Gastroesophageal sphincter (tissue), 3 donors: Measurements from ENCODE around the gene STPG4.

Source experiments
- CTCF ChIP-seq, 4 experiments: fragments of 200-600 bp in 2 of 4; fragments of 450-650 bp in 2 of 4; sonication (generic) in 1 of 4; IDR thresholded peaks; one replicate each; pipeline ENCODE4 v1.5.1; 2017 to 2019; ENCODE audit warnings: antibody characterized with exemption in 4 of 4, mild to moderate bottlenecking in 2 of 4, moderate library complexity in 2 of 4
- EP300 ChIP-seq: sonication (generic); formaldehyde crosslinking; IDR thresholded peaks from one replicate; pipeline ENCODE4 v1.6.1; 2017; ENCODE audit warnings: antibody characterized with exemption, mild to moderate bottlenecking

DNA sequence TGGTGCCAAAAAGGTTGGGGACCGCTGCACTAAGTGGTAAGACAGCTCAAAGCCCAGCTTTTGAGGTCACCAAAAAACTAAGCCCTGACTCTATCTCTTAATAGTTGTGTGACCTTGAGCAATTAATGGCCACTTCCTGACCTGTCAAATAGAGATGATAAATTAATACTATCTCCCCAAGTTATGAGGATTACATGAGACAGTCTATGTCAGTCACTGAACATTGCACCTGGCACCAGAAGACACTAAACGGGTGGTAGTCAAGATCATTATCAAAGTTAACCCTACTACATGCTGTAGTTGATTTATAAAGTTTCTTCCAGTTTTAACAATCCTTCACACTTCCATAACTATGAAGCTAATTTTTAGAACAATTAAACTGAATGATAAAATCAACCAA, 36.5 kb downstream of the STPG4 start:
- TF ChIP-seq CTCF (IDR thresholded peaks at IDR 0.05) (no peak), EP300 (no peak)
